ENCODE data around the gene MNT.

GRCh38 chr17:2414446-2415064 lies 13.7 kb upstream of the MNT start:
- no peak for TF ChIP-seq CTCF (IDR thresholded peaks at IDR 0.05)
- TF ChIP-seq ZFX (IDR thresholded peaks at IDR 0.05; ENCODE audit: borderline replicate concordance) = no peak
